Measurements from ENCODE around the gene ABCD4.

GRCh38 chr14:74347795-74348100 lies 45.0 kb upstream of the ABCD4 start:
- TF ChIP-seq CTCF (IDR thresholded peaks at IDR 0.05; ENCODE audit: low read depth, low read length, missing input control) (no peak), FOXA2 (IDR thresholded peaks at IDR 0.05) (no peak), MAX (IDR thresholded peaks at IDR 0.05) (no peak), GABPA (IDR thresholded peaks at IDR 0.05 in 1 of 2, conservative IDR thresholded peaks at IDR 0.05 in 1 of 2) (no peak), FOXA1 (IDR thresholded peaks at IDR 0.05) (no peak), SP1 (IDR thresholded peaks at IDR 0.05) (no peak), TAF1 (conservative IDR thresholded peaks at IDR 0.05) (no peak), JUND (IDR thresholded peaks at IDR 0.05) (no peak)
- TF ChIP-seq, protein P1, sequence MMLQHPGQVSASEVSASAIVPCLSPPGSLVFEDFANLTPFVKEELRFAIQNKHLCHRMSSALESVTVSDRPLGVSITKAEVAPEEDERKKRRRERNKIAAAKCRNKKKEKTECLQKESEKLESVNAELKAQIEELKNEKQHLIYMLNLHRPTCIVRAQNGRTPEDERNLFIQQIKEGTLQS (IDR thresholded peaks at IDR 0.05): no peak
- TF ChIP-seq, protein P2, sequence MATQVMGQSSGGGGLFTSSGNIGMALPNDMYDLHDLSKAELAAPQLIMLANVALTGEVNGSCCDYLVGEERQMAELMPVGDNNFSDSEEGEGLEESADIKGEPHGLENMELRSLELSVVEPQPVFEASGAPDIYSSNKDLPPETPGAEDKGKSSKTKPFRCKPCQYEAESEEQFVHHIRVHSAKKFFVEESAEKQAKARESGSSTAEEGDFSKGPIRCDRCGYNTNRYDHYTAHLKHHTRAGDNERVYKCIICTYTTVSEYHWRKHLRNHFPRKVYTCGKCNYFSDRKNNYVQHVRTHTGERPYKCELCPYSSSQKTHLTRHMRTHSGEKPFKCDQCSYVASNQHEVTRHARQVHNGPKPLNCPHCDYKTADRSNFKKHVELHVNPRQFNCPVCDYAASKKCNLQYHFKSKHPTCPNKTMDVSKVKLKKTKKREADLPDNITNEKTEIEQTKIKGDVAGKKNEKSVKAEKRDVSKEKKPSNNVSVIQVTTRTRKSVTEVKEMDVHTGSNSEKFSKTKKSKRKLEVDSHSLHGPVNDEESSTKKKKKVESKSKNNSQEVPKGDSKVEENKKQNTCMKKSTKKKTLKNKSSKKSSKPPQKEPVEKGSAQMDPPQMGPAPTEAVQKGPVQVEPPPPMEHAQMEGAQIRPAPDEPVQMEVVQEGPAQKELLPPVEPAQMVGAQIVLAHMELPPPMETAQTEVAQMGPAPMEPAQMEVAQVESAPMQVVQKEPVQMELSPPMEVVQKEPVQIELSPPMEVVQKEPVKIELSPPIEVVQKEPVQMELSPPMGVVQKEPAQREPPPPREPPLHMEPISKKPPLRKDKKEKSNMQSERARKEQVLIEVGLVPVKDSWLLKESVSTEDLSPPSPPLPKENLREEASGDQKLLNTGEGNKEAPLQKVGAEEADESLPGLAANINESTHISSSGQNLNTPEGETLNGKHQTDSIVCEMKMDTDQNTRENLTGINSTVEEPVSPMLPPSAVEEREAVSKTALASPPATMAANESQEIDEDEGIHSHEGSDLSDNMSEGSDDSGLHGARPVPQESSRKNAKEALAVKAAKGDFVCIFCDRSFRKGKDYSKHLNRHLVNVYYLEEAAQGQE (IDR thresholded peaks at IDR 0.05): no peak
- TF ChIP-seq, protein P3, sequence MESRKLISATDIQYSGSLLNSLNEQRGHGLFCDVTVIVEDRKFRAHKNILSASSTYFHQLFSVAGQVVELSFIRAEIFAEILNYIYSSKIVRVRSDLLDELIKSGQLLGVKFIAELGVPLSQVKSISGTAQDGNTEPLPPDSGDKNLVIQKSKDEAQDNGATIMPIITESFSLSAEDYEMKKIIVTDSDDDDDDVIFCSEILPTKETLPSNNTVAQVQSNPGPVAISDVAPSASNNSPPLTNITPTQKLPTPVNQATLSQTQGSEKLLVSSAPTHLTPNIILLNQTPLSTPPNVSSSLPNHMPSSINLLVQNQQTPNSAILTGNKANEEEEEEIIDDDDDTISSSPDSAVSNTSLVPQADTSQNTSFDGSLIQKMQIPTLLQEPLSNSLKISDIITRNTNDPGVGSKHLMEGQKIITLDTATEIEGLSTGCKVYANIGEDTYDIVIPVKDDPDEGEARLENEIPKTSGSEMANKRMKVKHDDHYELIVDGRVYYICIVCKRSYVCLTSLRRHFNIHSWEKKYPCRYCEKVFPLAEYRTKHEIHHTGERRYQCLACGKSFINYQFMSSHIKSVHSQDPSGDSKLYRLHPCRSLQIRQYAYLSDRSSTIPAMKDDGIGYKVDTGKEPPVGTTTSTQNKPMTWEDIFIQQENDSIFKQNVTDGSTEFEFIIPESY (IDR thresholded peaks at IDR 0.05): no peak

Data from liver (tissue), 3 donors.